Sigmoid colon (tissue), 7 donors: ENCODE data around the gene KLF6. TPM values are rescaled to one million over a fixed set of nuclear protein-coding genes. Genes with fewer than 3 reads are reported as not detected.

Experiments
- DNase-seq: peaks from one replicate; pipeline ENCODE4 v3.0.0-alpha.2; 2019
- H3K27ac ChIP-seq, 4 donors: fragments of 200-600 bp; sonication (generic); one replicate each; pipeline ENCODE4 v1.5.1; 2016 to 2019; ENCODE audit warnings: mild to moderate bottlenecking in 1 of 4
- H3K27me3 ChIP-seq, 3 donors: fragments of 200-600 bp; sonication (generic); one replicate each; pipeline ENCODE4 v1.5.1; 2019; ENCODE audit warnings: mild to moderate bottlenecking in 1 of 3
- H3K36me3 ChIP-seq, 4 donors: fragments of 200-600 bp; sonication (generic); one replicate each; pipeline ENCODE4 v1.5.1; 2016 to 2019
- H3K4me1 ChIP-seq, 4 donors: fragments of 200-600 bp; sonication (generic); one replicate each; pipeline ENCODE4 v1.5.1; 2017 to 2019
- H3K4me3 ChIP-seq, 4 donors: fragments of 200-600 bp; sonication (generic); one replicate each; pipeline ENCODE4 v1.5.1; 2017 to 2019; ENCODE audit warnings: mild to moderate bottlenecking in 2 of 4, moderate library complexity in 1 of 4
- H3K9me3 ChIP-seq, 4 donors: fragments of 200-600 bp in 3 of 4; sonication (generic) in 3 of 4; one replicate each; pipeline versions ENCODE4 v1.5.1 to v1.6.1; 2013 to 2019
- CTCF ChIP-seq, 4 experiments: fragments of 450-650 bp in 3 of 4; fragments of 200-600 bp in 1 of 4; IDR thresholded peaks; one replicate each; pipeline ENCODE4 v1.5.1; 2016 to 2019; ENCODE audit warnings: antibody characterized with exemption in 4 of 4, mild to moderate bottlenecking in 3 of 4, moderate library complexity in 2 of 4
- EP300 ChIP-seq, 4 donors: sonication (generic); formaldehyde crosslinking; IDR thresholded peaks; one replicate each; pipeline ENCODE4 v1.6.1; 2017; ENCODE audit warnings: antibody characterized with exemption in 4 of 4
- POLR2A ChIP-seq, 2 donors: fragments of 450-650 bp; IDR thresholded peaks; one replicate each; pipeline ENCODE4 v1.6.1; 2016; ENCODE audit warnings: antibody characterized with exemption in 2 of 2, mild to moderate bottlenecking in 2 of 2, moderate library complexity in 2 of 2
- POLR2AphosphoS5 ChIP-seq, 4 donors: sonication (generic); formaldehyde crosslinking; IDR thresholded peaks; one replicate each; pipeline ENCODE4 v1.6.1; 2017; ENCODE audit warnings: antibody characterized with exemption in 4 of 4
- WGBS, 2 donors: extraction: QIAGEN DNeasy Blood & Tissue Kit; methylation state at CpG; one replicate each; pipeline ENCODE4 v1.1.7; 2013; 5-methylcytosine and 5-hydroxymethylcytosine counted together
- intact Hi-C: fragments of 100-400 bp; cut with DNase I; formaldehyde crosslinking; loops from one replicate; pipeline ENCODE4 v1.15.1; 2023
- polyA plus RNA-seq, 3 donors: library from polyadenylated mRNA; stranded (reverse); fragments of 200-250 nt; gene quantifications; one replicate each; pipeline ENCODE4 v1.2.3, GENCODE V29; 2013
- total RNA-seq, 4 donors: library from RNA; depleted of rRNA; stranded (reverse); fragments of >200 nt; gene quantifications; one replicate each; pipeline ENCODE4 v1.1.0, GENCODE V29; 2016
- donor health status: healthy with polysubstance abuse.
- donor health status: Bipolar disorder and iron deficiency.
- donor health status: healthy.

KLF6 gene
- total and polyA plus RNA-seq, 7 donors = 50.3 to 137 (median 91.6) TPM

- Histone ChIP-seq H3K9me3 (no peaks in the 10 kb centered on the region), H3K4me3 (no peak overlapping the region), H3K36me3 (peaks cover 3 to 36% (median 9%) of the 10 kb centered on the region in 4 donors), H3K27me3 (no peaks in the 10 kb centered on the region), H3K27ac (peak overlapping the region; percentile 98 to 100 (median 100)), H3K4me1 (peaks cover 0 to 51% (median 47%) of the 10 kb centered on the region in 4 donors)
- TF ChIP-seq POLR2A (IDR thresholded peaks at IDR 0.05) (no peak), EP300 (IDR thresholded peaks at IDR 0.05) (no peak), CTCF (IDR thresholded peaks at IDR 0.05) (no peak), POLR2AphosphoS5 (IDR thresholded peaks at IDR 0.05) (no peak)
- WGBS, 2 donors = 96 to 97% methylated on average over 17 of the region's 17 CpGs
- DNase-seq = no peak
- intact Hi-C loops = no loop called here
Observed at GRCh38 chr10:3774018-3774813, 10.8 kb downstream of the KLF6 start.

- peaks cover 0 to 44% (median 41%) of the 10 kb centered on the region in 4 donors for H3K4me1 ChIP-seq
- no peaks in the 10 kb centered on the region for H3K9me3 ChIP-seq
- no peaks in the 10 kb centered on the region for H3K27me3 ChIP-seq
- no peak overlapping the region for H3K4me3 ChIP-seq
- H3K27ac ChIP-seq = peak overlapping the region in 2 of 4 donors; percentile 98 to 100
- peaks cover 0 to 29% (median 4%) of the 10 kb centered on the region in 4 donors for H3K36me3 ChIP-seq
- intact Hi-C loops = no loop called here
- WGBS, 2 donors = 86 to 88% methylated on average over 10 of the region's 10 CpGs
- TF ChIP-seq POLR2AphosphoS5 (IDR thresholded peaks at IDR 0.05) (peak in 1 of 4 donors; percentile 14), POLR2A (IDR thresholded peaks at IDR 0.05) (no peak), CTCF (IDR thresholded peaks at IDR 0.05) (no peak)
- DNase-seq = no peak
Observed at GRCh38 chr10:3773460-3774017, 11.5 kb downstream of the KLF6 start.

GRCh38 chr10:3772361-3773171, 12.4 kb downstream of the KLF6 start:
- Histone ChIP-seq H3K27ac (no peak overlapping the region), H3K4me3 (no peak overlapping the region), H3K36me3 (peaks cover 0 to 20% (median 3%) of the 10 kb centered on the region in 4 donors), H3K9me3 (no peaks in the 10 kb centered on the region), H3K4me1 (peaks cover 0 to 34% (median 31%) of the 10 kb centered on the region in 4 donors), H3K27me3 (no peaks in the 10 kb centered on the region)
- TF ChIP-seq POLR2AphosphoS5 (IDR thresholded peaks at IDR 0.05) (no peak), EP300 (IDR thresholded peaks at IDR 0.05) (no peak), POLR2A (IDR thresholded peaks at IDR 0.05) (no peak), CTCF (IDR thresholded peaks at IDR 0.05) (no peak)
- no peak for DNase-seq
- intact Hi-C loops = no loop called here
- WGBS, 2 donors = 93 to 95% methylated on average over 10 of the region's 10 CpGs

- Histone ChIP-seq H3K9me3 (no peaks in the 10 kb centered on the region), H3K27me3 (no peaks in the 10 kb centered on the region), H3K4me1 (peaks cover 0 to 15% (median 12%) of the 10 kb centered on the region in 4 donors), H3K4me3 (no peak overlapping the region), H3K27ac (no peak overlapping the region), H3K36me3 (peaks cover 0 to 1% (median under 1%) of the 10 kb centered on the region in 4 donors)
- DNase-seq = no peak
- intact Hi-C loops = no loop called here
- no peak for TF ChIP-seq CTCF (IDR thresholded peaks at IDR 0.05)
- no peak for TF ChIP-seq POLR2AphosphoS5 (IDR thresholded peaks at IDR 0.05)
- no peak for TF ChIP-seq EP300 (IDR thresholded peaks at IDR 0.05)
- no peak for TF ChIP-seq POLR2A (IDR thresholded peaks at IDR 0.05)
- 93 to 97% methylated on average over 8 of the region's 8 CpGs for WGBS, 2 donors
Observed at GRCh38 chr10:3770611-3771110, 14.3 kb downstream of the KLF6 start.
